Measurements from ENCODE around the gene NLN.

DNA sequence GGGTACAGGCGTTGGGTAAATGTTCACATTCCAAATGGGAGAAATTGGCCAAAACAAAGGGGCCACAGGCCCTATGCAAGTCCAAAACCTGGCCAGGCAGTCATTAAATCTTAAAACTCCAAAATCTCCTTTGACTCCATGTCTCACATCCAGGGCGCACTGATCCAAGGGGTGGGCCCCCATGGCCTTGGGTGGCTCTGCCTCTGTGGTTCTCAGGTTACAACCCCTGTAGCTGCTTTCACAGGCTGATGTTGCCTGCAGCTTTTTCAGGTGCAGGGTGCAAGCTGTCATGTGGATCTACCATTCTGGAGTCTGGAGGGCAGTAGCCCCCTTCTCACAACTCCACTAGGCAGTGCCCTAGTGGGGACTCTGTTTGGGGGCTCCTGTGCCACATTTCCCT, 44.8 kb downstream of the NLN start:
- TF ChIP-seq, protein P1, sequence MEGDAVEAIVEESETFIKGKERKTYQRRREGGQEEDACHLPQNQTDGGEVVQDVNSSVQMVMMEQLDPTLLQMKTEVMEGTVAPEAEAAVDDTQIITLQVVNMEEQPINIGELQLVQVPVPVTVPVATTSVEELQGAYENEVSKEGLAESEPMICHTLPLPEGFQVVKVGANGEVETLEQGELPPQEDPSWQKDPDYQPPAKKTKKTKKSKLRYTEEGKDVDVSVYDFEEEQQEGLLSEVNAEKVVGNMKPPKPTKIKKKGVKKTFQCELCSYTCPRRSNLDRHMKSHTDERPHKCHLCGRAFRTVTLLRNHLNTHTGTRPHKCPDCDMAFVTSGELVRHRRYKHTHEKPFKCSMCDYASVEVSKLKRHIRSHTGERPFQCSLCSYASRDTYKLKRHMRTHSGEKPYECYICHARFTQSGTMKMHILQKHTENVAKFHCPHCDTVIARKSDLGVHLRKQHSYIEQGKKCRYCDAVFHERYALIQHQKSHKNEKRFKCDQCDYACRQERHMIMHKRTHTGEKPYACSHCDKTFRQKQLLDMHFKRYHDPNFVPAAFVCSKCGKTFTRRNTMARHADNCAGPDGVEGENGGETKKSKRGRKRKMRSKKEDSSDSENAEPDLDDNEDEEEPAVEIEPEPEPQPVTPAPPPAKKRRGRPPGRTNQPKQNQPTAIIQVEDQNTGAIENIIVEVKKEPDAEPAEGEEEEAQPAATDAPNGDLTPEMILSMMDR (IDR thresholded peaks at IDR 0.05): no peak
- no peak for TF ChIP-seq POLR2A (IDR thresholded peaks at IDR 0.05)
